Liver (tissue), 9 donors: ENCODE results near the gene ZMYND10. TPM values are rescaled to one million over a fixed set of nuclear protein-coding genes. Genes with fewer than 3 reads are reported as not detected.

ENCODE experiments used
- DNase-seq: peaks from one replicate; pipeline ENCODE4 v3.0.0-alpha.2; 2017; ENCODE audit warnings: low spot score
- H3K27ac ChIP-seq, 2 donors: one replicate each; pipeline ENCODE4 v1.7.0; 2013; ENCODE audit warnings: inconsistent platforms in 2 of 2, low read length in 2 of 2, control low read depth in 1 of 2, low read depth in 1 of 2, mild to moderate bottlenecking in 1 of 2
- H3K27me3 ChIP-seq, 4 donors: one replicate each; pipeline versions ENCODE4 v1.6.1 to v1.7.0; 2013; ENCODE audit warnings: low read length in 3 of 4, inconsistent platforms in 1 of 4, mild to moderate bottlenecking in 1 of 4, moderate library complexity in 1 of 4; ENCODE audit not compliant: control insufficient read depth in 4 of 4, insufficient read depth in 4 of 4
- H3K36me3 ChIP-seq, 4 donors: one replicate each; pipeline versions ENCODE4 v1.6.1 to v1.7.0; 2013; ENCODE audit warnings: low read length in 3 of 4, mild to moderate bottlenecking in 3 of 4, low read depth in 1 of 4, moderate library complexity in 1 of 4; ENCODE audit not compliant: control insufficient read depth in 4 of 4, insufficient read depth in 3 of 4
- H3K4me1 ChIP-seq, 4 donors: one replicate each; pipeline versions ENCODE4 v1.6.1 to v1.7.0; 2013; ENCODE audit warnings: low read length in 3 of 4, mild to moderate bottlenecking in 3 of 4, moderate library complexity in 1 of 4; ENCODE audit not compliant: control insufficient read depth in 4 of 4, insufficient read depth in 4 of 4
- H3K4me3 ChIP-seq, 3 donors: one replicate each; pipeline versions ENCODE4 v1.6.1 to v1.7.0; 2013; ENCODE audit warnings: low read length in 3 of 3, control low read depth in 1 of 3, low read depth in 1 of 3, mild to moderate bottlenecking in 1 of 3
- H3K9ac ChIP-seq, 2 donors: one replicate each; pipeline ENCODE4 v1.7.0; 2013; ENCODE audit warnings: low read length in 2 of 2, mild to moderate bottlenecking in 2 of 2, moderate library complexity in 2 of 2, control low read depth in 1 of 2, low read depth in 1 of 2
- H3K9me3 ChIP-seq, 4 donors: one replicate each; pipeline versions ENCODE4 v1.6.1 to v1.7.0; 2013; ENCODE audit warnings: low read length in 3 of 4; ENCODE audit not compliant: control insufficient read depth in 4 of 4
- ATF3 ChIP-seq: IDR thresholded peaks from 2 replicates; pipeline ENCODE4 v1.6.1; 2016; ENCODE audit warnings: antibody characterized with exemption
- CTCF ChIP-seq: fragments of 150-350 bp; IDR thresholded peaks from 2 replicates; pipeline ENCODE4 v1.5.1; 2017; ENCODE audit warnings: improper control_type of control experiment, low read depth, low read length; ENCODE audit not compliant: missing input control
- EGR1 ChIP-seq, 2 donors: IDR thresholded peaks; 2 replicates each; pipeline ENCODE4 v1.6.1; 2016 to 2018; ENCODE audit warnings: antibody characterized with exemption in 2 of 2, low read depth in 2 of 2
- FOXA1 ChIP-seq: IDR thresholded peaks from 2 replicates; pipeline ENCODE4 v1.6.1; 2016; ENCODE audit warnings: antibody characterized with exemption
- FOXA2 ChIP-seq: IDR thresholded peaks from 2 replicates; pipeline ENCODE4 v1.6.1; 2016; ENCODE audit warnings: antibody characterized with exemption
- GABPA ChIP-seq, 2 donors: IDR thresholded peaks in 1 of 2; conservative IDR thresholded peaks in 1 of 2; 2 replicates each; pipeline ENCODE4 v1.6.1; 2016; ENCODE audit warnings: antibody characterized with exemption in 2 of 2, mild to moderate bottlenecking in 1 of 2, moderate library complexity in 1 of 2
- HNF4A ChIP-seq, 2 donors: conservative IDR thresholded peaks; 2 replicates each; pipeline ENCODE4 v1.6.1; 2016; ENCODE audit warnings: antibody characterized with exemption in 2 of 2, mild to moderate bottlenecking in 2 of 2
- HNF4G ChIP-seq: IDR thresholded peaks from 2 replicates; pipeline ENCODE4 v1.6.1; 2016; ENCODE audit warnings: antibody characterized with exemption
- JUND ChIP-seq, 2 donors: IDR thresholded peaks; 2 replicates each; pipeline ENCODE4 v1.6.1; 2016; ENCODE audit warnings: antibody characterized with exemption in 2 of 2
- MAX ChIP-seq: IDR thresholded peaks from 2 replicates; pipeline ENCODE4 v1.6.1; 2016; ENCODE audit warnings: antibody characterized with exemption
- NR2F2 ChIP-seq: IDR thresholded peaks from 2 replicates; pipeline ENCODE4 v1.6.1; 2016; ENCODE audit warnings: antibody characterized with exemption
- RAD21 ChIP-seq, 2 donors: IDR thresholded peaks; 2 replicates each; pipeline ENCODE4 v1.6.1; 2016; ENCODE audit warnings: antibody characterized with exemption in 2 of 2, mild to moderate bottlenecking in 2 of 2
- REST ChIP-seq: IDR thresholded peaks from 2 replicates; pipeline ENCODE4 v1.6.1; 2016; ENCODE audit warnings: antibody characterized with exemption, mild to moderate bottlenecking
- RXRA ChIP-seq, 2 donors: IDR thresholded peaks; 2 replicates each; pipeline ENCODE4 v1.6.1; 2017 to 2018; ENCODE audit warnings: antibody characterized with exemption in 2 of 2, mild to moderate bottlenecking in 1 of 2
- TAF1 ChIP-seq: conservative IDR thresholded peaks from 2 replicates; pipeline ENCODE4 v1.6.1; 2016; ENCODE audit warnings: antibody characterized with exemption, mild to moderate bottlenecking
- YY1 ChIP-seq: IDR thresholded peaks from 2 replicates; pipeline ENCODE4 v1.6.1; 2016; ENCODE audit warnings: antibody characterized with exemption, mild to moderate bottlenecking
- ZBTB33 ChIP-seq: IDR thresholded peaks from 2 replicates; pipeline ENCODE4 v1.6.1; 2016; ENCODE audit warnings: antibody characterized with exemption
- WGBS: extraction: QIAGEN DNeasy Blood & Tissue Kit; methylation state at CpG from one replicate; pipeline ENCODE4 v1.1.7; 2013; 5-methylcytosine and 5-hydroxymethylcytosine counted together
- polyA plus RNA-seq, 2 donors: library from polyadenylated mRNA; stranded (reverse) in 1 of 2; unstranded in 1 of 2; fragments of 200-250 nt in 1 of 2; fragments of >200 nt in 1 of 2; fragmentation: Nextera tagmentation in 1 of 2; extraction: Ambion mirVana in 1 of 2; gene quantifications; one replicate each; pipeline versions ENCODE4 v1.2.1 to v1.2.3, GENCODE V29; 2013 to 2015
- total RNA-seq, 2 donors: library from RNA; depleted of rRNA; stranded (reverse); fragments of >200 nt; gene quantifications; one replicate each; pipeline ENCODE4 v1.2.3, GENCODE V29; 2014
- donor health status: healthy.
- donor health status: healthy.
- donor health status: healthy.
- donor health status: healthy.
- donor health status: healthy.

Gene ZMYND10
- total and polyA plus RNA-seq, 4 donors: 0.09 to 0.75 (median 0.27) TPM

- no peaks in the 10 kb centered on the region for H3K36me3 ChIP-seq
- H3K27me3 ChIP-seq: peaks cover 0 to 2% (median 0%) of the 10 kb centered on the region in 4 donors
- no peak for TF ChIP-seq RAD21 (IDR thresholded peaks at IDR 0.05)
- no peak for TF ChIP-seq REST
- no peak for TF ChIP-seq ATF3
- no peak for TF ChIP-seq GABPA (IDR thresholded peaks at IDR 0.05 in 1 of 2, conservative IDR thresholded peaks at IDR 0.05 in 1 of 2)
- no peak for TF ChIP-seq HNF4G
- TF ChIP-seq ZBTB33: no peak
- TF ChIP-seq FOXA2: no peak
- no peak for TF ChIP-seq YY1
- TF ChIP-seq JUND (IDR thresholded peaks at IDR 0.05): no peak
- no peak for TF ChIP-seq CTCF
- no peak for TF ChIP-seq HNF4A (conservative IDR thresholded peaks at IDR 0.05)
- no peak for TF ChIP-seq RXRA (IDR thresholded peaks at IDR 0.05)
- no peak for TF ChIP-seq NR2F2
- TF ChIP-seq MAX: no peak
- TF ChIP-seq FOXA1: no peak
- TF ChIP-seq TAF1: no peak
- TF ChIP-seq EGR1 (IDR thresholded peaks at IDR 0.05; ENCODE audit: low read depth in 2 of 2): no peak
- H3K4me1 ChIP-seq: no peaks in the 10 kb centered on the region
- H3K4me3 ChIP-seq: no peak overlapping the region
- no peak for DNase-seq
- WGBS: 83% methylated on average over 3 of the region's 3 CpGs
- H3K27ac ChIP-seq: no peak overlapping the region
- H3K9me3 ChIP-seq: no peaks in the 10 kb centered on the region
- H3K9ac ChIP-seq: no peak overlapping the region
Measured at GRCh38 chr3:50371133-50371685, 25.7 kb upstream of the ZMYND10 start.
